MM.1S (cell line): ENCODE measurements around the gene IFT74.

ENCODE experiments used
- CTCF ChIP-seq: fragments of 300-600 bp; sonication (generic); IDR thresholded peaks from 2 replicates; pipeline ENCODE4 v1.5.1; 2016; ENCODE audit warnings: antibody characterized with exemption, low read length, mixed read lengths
- EZH2 ChIP-seq: fragments of 300-600 bp; sonication (generic); optimal IDR thresholded peaks from 2 replicates; pipeline ENCODE3; 2017; ENCODE audit warnings: low read depth, mild to moderate bottlenecking, antibody characterized with exemption, low read length, mixed read lengths

GRCh38 chr9:26928902-26929495 lies 27.2 kb upstream of the IFT74 start:
- TF ChIP-seq EZH2 (no peak), CTCF (no peak)
